HepG2 (cell line): ENCODE data around the gene SULT2B1. TPM values are rescaled to one million over a fixed set of nuclear protein-coding genes. Genes with fewer than 3 reads are reported as not detected.

Source experiments
- ATF7 ChIP-seq, 2 experiments: fragments of 450-650 bp in 1 of 2; sonication (generic) in 1 of 2; formaldehyde crosslinking in 1 of 2; IDR thresholded peaks; 2 replicates each; pipeline versions ENCODE4 v1.4.0 to v1.6.1; 2016 to 2020; ENCODE audit warnings: antibody characterized with exemption in 1 of 2, mild to moderate bottlenecking in 1 of 2, missing genetic modification reagents in 1 of 2
- ETS1 ChIP-seq: sonication (generic); formaldehyde crosslinking; IDR thresholded peaks from 2 replicates; pipeline ENCODE4 v1.4.0; 2020; ENCODE audit warnings: missing genetic modification reagents
- HNF4A ChIP-seq: sonication (generic); formaldehyde crosslinking; IDR thresholded peaks from 2 replicates; pipeline ENCODE4 v1.4.0; 2020; ENCODE audit warnings: missing genetic modification reagents
- KLF9 ChIP-seq: IDR thresholded peaks from 2 replicates; pipeline ENCODE4 v1.6.1; 2016; ENCODE audit warnings: low read depth
- MYPOP ChIP-seq: sonication (generic); formaldehyde crosslinking; IDR thresholded peaks from 2 replicates; pipeline ENCODE4 v1.8.1; 2023; ENCODE audit warnings: mild to moderate bottlenecking, moderate library complexity, missing genetic modification reagents
- NR2F6 ChIP-seq, 2 experiments: IDR thresholded peaks; 2 replicates each; pipeline ENCODE4 v1.6.1; 2016; ENCODE audit warnings: antibody characterized with exemption in 1 of 2, mild to moderate bottlenecking in 1 of 2
- RCOR2 ChIP-seq: IDR thresholded peaks from 2 replicates; pipeline ENCODE4 v1.6.1; 2016; ENCODE audit warnings: missing biosample characterization, missing genetic modification reagents
- RFX3 ChIP-seq: IDR thresholded peaks from 2 replicates; pipeline ENCODE4 v1.6.1; 2016; ENCODE audit warnings: missing biosample characterization, missing genetic modification reagents
- SP1 ChIP-seq, 2 experiments: fragments of 450-650 bp in 1 of 2; sonication (generic) in 1 of 2; formaldehyde crosslinking in 1 of 2; IDR thresholded peaks; 2 replicates each; pipeline versions ENCODE4 v1.4.0 to v1.6.1; 2016 to 2020; ENCODE audit warnings: missing genetic modification reagents in 1 of 2
- TCF12 ChIP-seq, 2 experiments: fragments of 450-650 bp in 1 of 2; sonication (generic) in 1 of 2; formaldehyde crosslinking in 1 of 2; IDR thresholded peaks; 2 replicates each; pipeline versions ENCODE4 v1.6.1 to v1.8.0; 2017 to 2022; ENCODE audit warnings: antibody characterized with exemption in 1 of 2, mild to moderate bottlenecking in 1 of 2, missing genetic modification reagents in 1 of 2, moderate library complexity in 1 of 2
- ZC3H13 ChIP-seq: sonication (generic); formaldehyde crosslinking; IDR thresholded peaks from 2 replicates; pipeline ENCODE4 v1.8.1; 2023; ENCODE audit warnings: mild to moderate bottlenecking, missing genetic modification reagents, moderate library complexity
- ZFYVE20 ChIP-seq: sonication (generic); formaldehyde crosslinking; IDR thresholded peaks from 2 replicates; pipeline ENCODE4 v1.8.0; 2023; ENCODE audit warnings: low read depth, mild to moderate bottlenecking, moderate library complexity, missing genetic modification reagents, borderline replicate concordance
- ZNF17 ChIP-seq: sonication (generic); formaldehyde crosslinking; IDR thresholded peaks from 2 replicates; pipeline ENCODE4 v1.5.0; 2020; ENCODE audit warnings: mild to moderate bottlenecking, missing genetic modification reagents
- ZNF230 ChIP-seq: sonication (generic); formaldehyde crosslinking; IDR thresholded peaks from 2 replicates; pipeline ENCODE4 v1.4.0; 2020; ENCODE audit warnings: mild to moderate bottlenecking, missing genetic modification reagents
- ZNF432 ChIP-seq: sonication (generic); formaldehyde crosslinking; IDR thresholded peaks from 2 replicates; pipeline ENCODE4 v1.5.0; 2020; ENCODE audit warnings: missing genetic modification reagents, mild to moderate bottlenecking, borderline replicate concordance
- ZNF543 ChIP-seq: sonication (generic); formaldehyde crosslinking; IDR thresholded peaks from 2 replicates; pipeline ENCODE4 v1.4.0; 2020; ENCODE audit warnings: mild to moderate bottlenecking, missing genetic modification reagents
- ZNF609 ChIP-seq: sonication (generic); formaldehyde crosslinking; IDR thresholded peaks from 2 replicates; pipeline ENCODE4 v1.4.0; 2020; ENCODE audit warnings: mild to moderate bottlenecking, missing genetic modification reagents, borderline replicate concordance
- ZNF616 ChIP-seq: sonication (generic); formaldehyde crosslinking; IDR thresholded peaks from 2 replicates; pipeline ENCODE4 v1.5.0; 2020; ENCODE audit warnings: low read depth, mild to moderate bottlenecking, missing genetic modification reagents
- ZNF644 ChIP-seq: IDR thresholded peaks from 2 replicates; pipeline ENCODE4 v1.6.1; 2016; ENCODE audit warnings: low read depth
- ZNF788 ChIP-seq: sonication (generic); formaldehyde crosslinking; IDR thresholded peaks from 2 replicates; pipeline ENCODE4 v1.5.0; 2020; ENCODE audit warnings: mild to moderate bottlenecking, missing genetic modification reagents, borderline replicate concordance
- ZSCAN29 ChIP-seq: sonication (generic); formaldehyde crosslinking; conservative IDR thresholded peaks from 2 replicates; pipeline ENCODE4 v1.4.0; 2020; ENCODE audit warnings: mild to moderate bottlenecking, missing genetic modification reagents
- polyA plus RNA-seq, 8 experiments: library from polyadenylated mRNA; depleted of rRNA in 3 of 8; stranded (reverse) in 7 of 8; unstranded in 1 of 8; fragments of >200 nt; fragmentation: Illumina TruSeq in 4 of 8; extraction: Trizol in 4 of 8; gene quantifications; 2 replicates each; pipeline versions ENCODE4 v1.2.1 to v1.2.3, GENCODE V29; 2011 to 2016; ENCODE audit warnings: low read depth in 4 of 8, missing spikeins in 1 of 8, mixed read lengths in 1 of 8; ENCODE audit not compliant: insufficient read depth in 1 of 8
- total RNA-seq, 5 experiments: library from RNA; depleted of rRNA; stranded (reverse); fragments of >200 nt; fragmentation: Illumina TruSeq; extraction: Trizol; gene quantifications; 2 replicates each; pipeline ENCODE4 v1.2.3, GENCODE V29; 2016; ENCODE audit warnings: low read depth in 1 of 5
- TF ChIP-seq, protein P1 (sequence below): IDR thresholded peaks from 2 replicates; pipeline ENCODE4 v1.6.1; 2012; ENCODE audit warnings: inconsistent platforms

Gene SULT2B1
- total and polyA plus RNA-seq, 2 of the 13 experiments (the other 11 are each of a cell fraction or from before 2014, with no cell fraction given) = 0.13 TPM; not detected in 1

DNA sequence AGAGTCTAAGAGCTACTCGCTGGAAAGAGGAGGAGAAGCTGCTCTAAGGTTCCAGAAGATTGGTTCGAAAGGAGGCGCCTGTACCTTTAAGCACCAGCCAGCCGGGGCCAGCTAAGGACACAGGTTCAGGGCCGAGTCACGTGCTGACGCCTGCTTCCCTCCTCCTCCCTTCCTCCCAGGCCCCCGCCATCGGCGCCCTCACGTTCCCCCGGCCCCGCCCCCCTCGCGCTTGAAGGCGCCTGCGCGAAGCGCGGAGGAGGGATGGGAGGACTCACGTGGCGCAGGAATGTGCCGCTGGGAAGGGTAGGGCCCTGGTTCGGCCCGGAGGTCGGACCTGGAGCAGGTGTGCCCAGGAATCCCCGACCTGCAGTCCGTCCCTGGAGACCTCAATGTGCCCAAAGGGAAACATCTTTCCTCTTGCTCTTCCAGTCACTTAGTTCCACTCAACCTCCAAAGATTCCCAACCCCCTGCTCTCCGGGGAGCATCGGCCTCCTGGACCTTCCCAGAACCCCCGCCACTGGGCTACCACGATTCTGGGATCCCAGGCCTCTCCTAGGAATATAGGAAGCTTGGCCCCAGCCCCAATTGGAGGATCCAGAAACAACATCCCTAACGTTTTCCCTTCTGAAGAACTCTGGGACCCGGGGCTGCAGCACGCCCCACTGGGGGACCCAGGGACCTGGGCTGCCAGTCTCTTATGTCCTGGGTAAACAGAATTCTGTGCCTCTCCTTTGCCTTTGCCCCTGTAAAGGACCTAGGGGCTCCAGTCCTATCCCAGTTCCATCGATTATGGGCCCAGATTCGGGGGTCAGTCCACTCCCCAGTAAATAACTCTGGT lies 82.7 kb downstream of the SULT2B1 start (continued):
- TF ChIP-seq TCF12 (IDR thresholded peaks at IDR 0.05) (no peak), TCF12 (CRISPR knock-in tag; IDR thresholded peaks at IDR 0.05) (no peak), KLF9 (CRISPR knock-in tag) (peak; percentile 92), NR2F6 (IDR thresholded peaks at IDR 0.05) (no peak), NR2F6 (CRISPR knock-in tag; IDR thresholded peaks at IDR 0.05) (peak; percentile 67; the same call in 1 of the 2 replicates), ZNF644 (CRISPR knock-in tag) (no peak), ATF7 (IDR thresholded peaks at IDR 0.05) (no peak), ATF7 (CRISPR knock-in tag; IDR thresholded peaks at IDR 0.05) (no peak), ZC3H13 (CRISPR knock-in tag) (peak; percentile 91; the same call in 1 of the 2 replicates), HNF4A (CRISPR knock-in tag) (peak; percentile 39), RCOR2 (CRISPR knock-in tag) (no peak), MYPOP (CRISPR knock-in tag) (no peak), RFX3 (CRISPR knock-in tag) (no peak), ZNF609 (no peak; the same call in 1 of the 2 replicates), ETS1 (CRISPR knock-in tag) (no peak; the same call in 1 of the 2 replicates), ZNF788 (CRISPR knock-in tag) (peak; percentile 48; the same call in 1 of the 2 replicates), SP1 (IDR thresholded peaks at IDR 0.05) (no peak), SP1 (CRISPR knock-in tag; IDR thresholded peaks at IDR 0.05) (peak; percentile 49), ZNF230 (CRISPR knock-in tag) (no peak), ZNF616 (CRISPR knock-in tag) (peak; percentile 86; the same call in 1 of the 2 replicates), ZNF17 (CRISPR knock-in tag) (no peak), ZNF543 (CRISPR knock-in tag) (peak; percentile 24; the same call in 1 of the 2 replicates), ZSCAN29 (CRISPR knock-in tag) (no peak), ZFYVE20 (CRISPR knock-in tag) (no peak), ZNF432 (CRISPR knock-in tag) (no peak)
- TF ChIP-seq, protein P1, sequence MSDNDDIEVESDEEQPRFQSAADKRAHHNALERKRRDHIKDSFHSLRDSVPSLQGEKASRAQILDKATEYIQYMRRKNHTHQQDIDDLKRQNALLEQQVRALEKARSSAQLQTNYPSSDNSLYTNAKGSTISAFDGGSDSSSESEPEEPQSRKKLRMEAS = peak; percentile 96
